ENCODE data around the gene LRTM2. TPM values are rescaled to one million over a fixed set of nuclear protein-coding genes. Genes with fewer than 3 reads are reported as not detected.

LRTM2 gene
- not detected for total RNA-seq
- long read RNA-seq: 0 reads

DNA sequence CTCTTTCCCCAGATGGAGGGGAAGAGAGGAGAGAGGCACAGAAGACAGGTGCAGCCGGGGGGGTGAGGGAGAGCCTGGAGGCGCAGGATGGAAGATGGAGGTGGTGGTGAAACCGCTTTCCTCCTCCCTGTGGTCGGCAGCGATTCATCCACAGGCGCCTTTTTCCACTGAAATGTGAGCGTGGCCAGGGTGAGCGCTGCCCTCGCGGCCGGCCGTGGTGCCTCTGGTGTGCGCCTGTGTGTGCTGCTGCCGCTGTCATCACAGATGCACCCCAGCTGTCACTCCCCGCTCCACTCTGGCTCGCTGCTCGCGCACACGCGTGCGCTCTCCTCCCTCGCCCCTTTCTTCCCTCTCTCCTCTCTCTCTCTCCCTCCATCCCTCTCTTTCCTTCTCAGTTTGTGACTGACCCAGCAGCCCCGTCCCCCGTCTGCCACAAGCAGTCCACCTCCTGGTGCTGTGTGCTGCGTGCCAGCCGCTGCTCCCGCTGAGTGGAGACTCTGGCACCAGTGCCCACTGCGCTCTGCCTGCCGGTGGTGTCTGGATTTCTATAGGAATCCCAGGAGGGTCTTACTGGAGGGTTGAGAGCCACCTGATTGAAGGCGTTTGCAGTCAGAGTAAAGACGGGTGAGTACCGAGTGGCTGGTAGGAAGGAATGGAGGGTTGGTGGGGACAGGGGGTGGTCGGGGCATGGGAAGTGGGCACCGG is at the start of gene LRTM2:
LRTM2 (plus strand) TSS at position 375 of the 705 bp plus-strand sequence. CDS start 7,584 bp downstream, outside the sequence.
- no peak for DNase-seq
- intact Hi-C loops (cut with DNase I): no loop called here
- ATAC-seq (ENCODE audit: poor library complexity): peak; percentile 49

- ATAC-seq (ENCODE audit: poor library complexity): peak; percentile 67
- no peak for DNase-seq
- intact Hi-C loops (cut with DNase I): no loop called here
Measured at GRCh38 chr12:1773937-1774655, 46.3 kb upstream of the LRTM2 start.

DNA sequence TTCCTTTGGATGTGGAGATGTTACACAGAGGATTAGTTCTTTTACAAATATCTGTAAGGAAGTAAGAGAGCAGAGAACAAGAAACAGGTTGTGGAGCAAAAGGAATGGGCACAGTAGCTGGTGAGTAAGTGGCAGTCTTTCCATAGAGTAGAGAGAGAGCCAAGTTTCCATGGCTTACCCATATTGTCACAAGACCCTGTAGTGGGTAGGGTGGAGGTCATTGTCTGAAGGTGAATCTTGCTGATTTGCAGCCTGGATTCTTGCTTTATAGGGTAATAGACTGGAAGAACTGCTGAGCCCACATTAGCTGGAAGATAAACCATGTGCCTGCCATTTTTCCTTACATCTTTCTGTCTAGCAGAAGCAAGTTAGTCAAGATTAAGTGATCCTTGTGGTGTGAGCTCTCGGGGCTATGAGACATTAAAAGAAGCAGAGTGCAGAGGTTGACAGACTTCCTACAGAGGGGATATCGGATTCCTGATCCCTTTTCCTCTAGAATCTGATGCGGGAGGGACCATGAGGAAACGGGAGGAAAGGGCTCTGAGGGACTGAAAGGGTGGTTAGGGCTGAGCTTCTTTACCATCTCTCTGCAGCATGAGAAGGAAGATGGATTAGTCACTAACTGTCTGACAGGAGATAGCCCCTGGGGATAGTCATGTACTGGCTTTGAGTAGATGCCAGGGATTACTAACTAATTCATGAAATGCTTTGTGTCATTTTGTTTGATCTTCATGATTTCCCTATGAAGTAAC is 44.0 kb upstream of the LRTM2 start:
- ATAC-seq (ENCODE audit: poor library complexity) (no peak), DNase-seq (no peak)
- intact Hi-C loops (cut with DNase I): no loop called here

DNA sequence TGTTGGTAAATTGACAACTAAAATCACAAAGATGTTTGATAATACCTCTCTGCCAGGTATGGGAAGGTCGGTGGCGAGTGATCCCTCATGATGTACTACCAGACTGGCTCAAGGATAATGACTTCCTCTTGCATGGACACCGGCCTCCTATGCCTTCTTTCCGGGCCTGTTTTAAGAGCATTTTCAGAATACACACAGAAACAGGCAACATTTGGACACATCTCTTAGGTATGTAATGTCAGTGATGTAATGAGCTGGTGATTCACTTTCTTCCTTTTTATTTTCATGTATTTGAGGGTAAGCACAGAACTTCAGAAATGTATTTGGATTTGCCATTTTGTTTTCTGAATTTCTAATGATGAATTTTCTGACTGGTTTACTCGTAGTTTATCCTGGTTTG is 42.6 kb upstream of the LRTM2 start:
- ATAC-seq (ENCODE audit: poor library complexity) (no peak), DNase-seq (no peak)
- intact Hi-C loops (cut with DNase I): no loop called here

DNA sequence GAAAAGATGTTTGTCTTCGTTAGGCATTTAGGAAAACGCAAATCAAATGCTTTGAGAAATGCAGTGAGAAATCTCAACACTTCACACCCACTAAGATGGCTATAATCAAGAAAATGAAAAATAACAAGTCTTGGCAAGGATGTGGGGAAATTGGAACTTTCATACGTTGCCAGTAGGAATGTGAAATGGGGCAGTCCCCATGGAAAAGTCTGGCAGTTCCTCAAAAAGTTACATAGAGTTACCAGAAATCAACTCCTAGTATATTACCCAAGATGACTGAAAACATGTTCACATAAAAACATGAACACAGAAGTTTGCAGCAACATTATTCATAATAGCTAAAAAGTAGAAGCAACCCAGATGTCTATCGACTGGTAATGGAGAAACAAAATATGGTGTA is 41.5 kb upstream of the LRTM2 start:
- intact Hi-C loops (cut with DNase I): no loop called here
- ATAC-seq (ENCODE audit: poor library complexity) (peak; percentile 40), DNase-seq (no peak)

- intact Hi-C loops (cut with DNase I): no loop called here
- DNase-seq (no peak), ATAC-seq (ENCODE audit: poor library complexity) (peak; percentile 38)
Measured at GRCh38 chr12:1779783-1780182, 40.6 kb upstream of the LRTM2 start.

DNA sequence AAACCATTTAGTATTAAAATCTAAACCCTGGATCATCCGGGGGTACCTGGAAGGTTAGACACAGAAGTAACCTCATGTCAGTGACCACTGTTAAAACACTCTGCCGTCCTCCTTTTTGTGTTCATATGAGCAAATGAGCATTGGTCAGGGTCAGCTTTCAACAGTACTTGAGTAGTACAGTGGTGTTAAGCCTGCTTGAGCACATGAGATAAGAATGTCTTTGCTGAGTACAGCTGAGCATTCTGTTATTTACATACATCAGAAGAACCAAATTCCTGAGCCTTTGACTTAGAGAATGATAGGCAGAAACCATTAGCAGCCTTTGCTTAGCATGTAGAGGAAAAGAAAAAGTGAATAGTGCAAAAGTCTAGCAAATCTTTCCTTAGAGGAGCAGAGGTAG is 38.6 kb upstream of the LRTM2 start:
- intact Hi-C loops (cut with DNase I): no loop called here
- no peak for ATAC-seq (ENCODE audit: poor library complexity)
- DNase-seq: no peak

DNA sequence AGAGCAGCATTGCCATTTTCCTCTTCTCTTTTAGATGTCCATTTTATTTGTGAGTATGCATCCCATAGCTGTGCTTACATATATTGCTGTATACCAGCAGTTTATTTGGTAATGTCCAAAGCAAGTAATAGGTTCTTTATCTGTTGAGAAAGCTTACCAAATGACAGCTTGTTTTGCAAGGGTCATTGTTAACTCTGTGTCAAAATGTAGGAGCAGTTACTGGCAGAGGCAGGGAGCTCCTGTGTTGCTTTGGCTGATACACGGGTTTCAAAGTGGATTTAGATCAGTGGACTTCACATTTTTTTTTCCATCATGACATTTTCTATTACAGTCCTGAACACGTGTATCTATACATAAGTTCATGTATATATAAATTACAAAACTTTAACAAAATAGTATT is 38.1 kb upstream of the LRTM2 start:
- DNase-seq (no peak), ATAC-seq (ENCODE audit: poor library complexity) (no peak)
- intact Hi-C loops (cut with DNase I): no loop called here

DNA sequence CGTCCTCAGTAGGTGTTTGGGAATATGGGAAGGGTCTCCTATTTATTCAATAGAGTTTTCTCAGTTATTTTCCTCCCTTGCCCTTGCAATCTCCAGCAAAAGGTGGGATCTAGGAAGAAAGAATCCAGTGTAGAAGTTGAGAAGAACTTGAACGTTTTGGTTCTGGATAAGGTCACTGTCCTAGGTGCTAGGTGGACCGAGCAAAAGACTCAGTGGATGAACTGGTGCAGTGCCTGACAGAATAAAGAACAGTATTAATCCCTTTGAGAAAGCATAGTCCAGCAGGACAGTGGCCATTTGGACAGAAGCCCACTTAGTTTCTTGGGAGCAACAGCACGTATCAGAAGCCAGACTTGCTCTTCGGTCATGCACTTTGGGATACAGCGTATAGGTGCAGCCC is 32.7 kb upstream of the LRTM2 start:
- no peak for DNase-seq
- intact Hi-C loops (cut with DNase I): no loop called here
- no peak for ATAC-seq (ENCODE audit: poor library complexity)

- intact Hi-C loops (cut with DNase I): loop anchor here (2.0 kb wide), 1 partner anchor 138 kb away; no protein-coding TSS in a partner anchor
- DNase-seq (no peak), ATAC-seq (ENCODE audit: poor library complexity) (no peak)
Measured at GRCh38 chr12:1790444-1790843, 29.9 kb upstream of the LRTM2 start.

DNA sequence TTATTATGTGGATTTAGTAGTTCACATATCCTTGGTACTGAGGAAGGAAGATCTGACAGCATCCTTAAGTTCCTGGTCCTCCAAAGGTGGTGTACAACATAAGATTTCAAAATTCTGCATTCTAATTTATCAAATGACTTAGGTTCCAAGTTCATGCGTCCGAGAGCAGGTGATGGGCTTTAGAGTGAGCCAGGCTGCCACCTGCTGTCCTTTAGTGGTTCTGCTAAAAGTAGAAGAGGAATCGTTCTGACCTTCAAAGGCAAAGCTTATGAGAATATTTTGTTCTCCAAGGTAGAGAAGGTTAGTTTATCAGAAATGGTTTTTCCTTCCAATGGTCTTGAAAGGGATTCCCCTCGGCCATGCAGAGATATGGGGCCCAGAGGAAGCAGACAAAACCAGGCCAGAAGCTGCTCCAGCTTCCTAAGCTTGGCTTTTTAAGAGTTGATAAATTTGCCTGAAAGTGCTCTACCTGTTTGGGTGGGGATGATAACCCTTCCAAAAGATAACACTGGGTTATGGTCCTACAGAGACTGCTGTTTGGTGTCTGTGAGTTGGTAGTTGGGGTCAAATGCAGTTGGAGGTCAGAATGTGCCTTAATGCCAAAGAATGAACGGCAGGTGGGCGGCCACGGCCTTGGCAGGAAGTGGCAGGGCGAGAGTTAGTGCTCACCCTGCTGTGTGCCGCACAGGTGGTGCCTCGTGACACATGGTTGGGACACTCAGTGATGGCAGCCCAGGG is 29.1 kb upstream of the LRTM2 start:
- peak; percentile 54 for ATAC-seq (ENCODE audit: poor library complexity)
- DNase-seq: peak; percentile 71
- intact Hi-C loops (cut with DNase I): loop anchor here (2.0 kb wide), 1 partner anchor 138 kb away; no protein-coding TSS in a partner anchor

DNA sequence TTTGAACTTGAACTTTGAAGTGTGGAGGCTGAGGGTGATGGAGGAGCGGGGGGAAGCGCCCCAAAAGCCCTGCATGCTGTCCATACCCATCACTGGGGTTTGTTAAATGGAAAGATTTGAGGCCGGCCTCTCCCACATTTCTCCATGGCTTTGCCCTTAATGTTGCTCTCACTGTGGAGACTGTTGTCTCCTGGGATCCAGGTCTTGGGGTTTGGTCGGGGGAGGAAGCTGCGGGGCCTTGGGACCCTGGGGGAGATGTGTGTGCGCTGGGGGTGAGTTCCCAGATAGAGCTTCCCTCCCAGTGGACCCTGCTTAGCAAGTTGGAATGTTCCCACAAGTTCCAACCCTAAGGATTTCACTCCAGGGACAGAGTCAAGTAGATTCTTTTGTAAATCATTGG is 28.0 kb upstream of the LRTM2 start:
- DNase-seq (no peak), ATAC-seq (ENCODE audit: poor library complexity) (no peak)
- intact Hi-C loops (cut with DNase I): no loop called here

- ATAC-seq (ENCODE audit: poor library complexity) (no peak), DNase-seq (no peak)
- intact Hi-C loops (cut with DNase I): no loop called here
Measured at GRCh38 chr12:1793426-1794210, 26.7 kb upstream of the LRTM2 start.

DNA sequence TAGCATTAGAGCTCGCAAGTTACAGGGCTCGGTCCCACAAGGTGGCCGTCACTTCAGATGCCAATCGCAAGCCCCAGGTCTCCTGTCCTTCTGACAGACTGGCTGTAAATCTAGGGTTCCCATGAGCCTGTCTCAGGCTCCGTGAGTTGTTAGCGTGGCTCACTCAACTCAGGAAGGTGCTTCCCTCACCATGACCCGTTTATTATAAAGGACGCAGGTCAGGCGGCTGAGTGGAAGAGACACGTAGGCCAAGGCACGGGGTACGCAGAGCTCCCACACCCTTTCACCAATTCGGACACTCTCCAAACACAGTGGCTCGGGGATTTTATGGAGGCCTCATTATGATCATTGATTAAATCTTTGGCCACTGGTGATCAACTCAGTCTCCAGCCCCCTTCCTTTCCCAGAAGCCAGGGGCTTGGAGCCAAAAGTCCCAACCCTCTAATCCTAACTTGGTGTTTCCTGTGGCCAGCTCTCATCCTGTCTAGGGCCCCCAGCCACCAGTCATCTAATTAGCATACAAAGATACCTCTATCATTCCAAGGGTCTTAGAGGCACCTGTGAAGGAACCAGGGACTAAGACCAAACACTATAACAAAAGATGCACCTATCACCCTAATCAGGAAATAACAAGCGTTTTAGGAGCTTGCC is 25.8 kb upstream of the LRTM2 start:
- DNase-seq (no peak), ATAC-seq (ENCODE audit: poor library complexity) (no peak)
- intact Hi-C loops (cut with DNase I): no loop called here

- intact Hi-C loops (cut with DNase I): no loop called here
- no peak for DNase-seq
Measured at GRCh38 chr12:1795221-1795784, 25.1 kb upstream of the LRTM2 start.

DNA sequence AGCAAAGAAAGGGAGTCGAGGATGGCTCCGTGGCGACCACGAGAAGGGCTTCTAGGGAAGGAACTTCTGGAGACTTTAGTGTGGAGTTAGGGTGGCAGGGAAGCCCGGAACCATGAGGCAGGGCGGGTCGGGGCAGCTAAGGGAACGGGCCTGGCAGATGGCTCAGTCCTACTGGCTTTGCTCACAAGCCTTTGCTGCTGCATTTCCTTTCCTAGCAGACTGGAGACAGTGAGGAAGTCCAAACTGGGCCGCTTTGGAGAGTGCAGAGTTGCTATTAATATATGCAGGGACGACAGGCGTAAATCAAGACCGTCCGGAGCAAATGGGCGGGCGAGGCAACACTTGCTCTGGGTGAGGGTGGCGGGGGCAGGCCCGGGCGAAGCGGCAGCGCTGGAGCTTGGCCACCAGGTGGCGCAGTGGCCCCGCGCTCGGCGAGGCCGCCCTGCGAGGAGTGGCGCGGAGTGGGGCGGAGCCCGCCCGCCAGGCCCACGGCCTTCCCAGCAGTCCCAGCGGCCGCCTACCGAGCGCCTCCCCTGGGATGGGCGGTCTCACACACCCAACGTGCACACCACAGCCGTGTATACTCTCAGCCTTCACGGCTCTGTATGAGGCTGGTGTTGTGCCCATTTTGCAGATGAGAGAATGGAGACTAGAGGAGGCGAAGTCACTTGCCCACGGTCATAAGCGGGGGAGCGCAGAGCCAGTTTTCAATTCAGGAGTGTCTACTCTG is 24.4 kb upstream of the LRTM2 start:
- intact Hi-C loops (cut with DNase I): no loop called here
- peak; percentile 94 for ATAC-seq (ENCODE audit: poor library complexity)
- DNase-seq: peak; percentile 96

More at GRCh38 chr12:1795221-1795784, 25.1 kb upstream of the LRTM2 start:
- no peak for ATAC-seq (ENCODE audit: poor library complexity)
